ENCODE results near the gene CYP2U1.

DNA sequence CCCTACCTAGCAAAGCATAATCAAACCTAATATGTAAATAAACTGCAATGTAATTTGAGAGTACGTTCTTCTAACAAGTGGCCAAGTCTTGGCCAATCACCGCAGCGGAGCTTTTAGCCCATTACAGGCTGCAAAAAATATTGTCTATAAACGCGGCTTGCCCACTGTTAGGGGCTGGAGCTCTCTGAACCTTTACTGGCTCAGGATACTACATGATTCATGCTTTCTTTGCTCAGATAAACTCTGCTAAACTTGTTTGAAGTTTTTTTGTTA lies 57.4 kb downstream of the CYP2U1 start:
- TF ChIP-seq POLR2A (IDR thresholded peaks at IDR 0.05; ENCODE audit: extremely low read depth, insufficient read length) (no peak), MYC (IDR thresholded peaks at IDR 0.05; ENCODE audit: low read depth, low read length) (no peak)
- TF ChIP-seq, protein P1, sequence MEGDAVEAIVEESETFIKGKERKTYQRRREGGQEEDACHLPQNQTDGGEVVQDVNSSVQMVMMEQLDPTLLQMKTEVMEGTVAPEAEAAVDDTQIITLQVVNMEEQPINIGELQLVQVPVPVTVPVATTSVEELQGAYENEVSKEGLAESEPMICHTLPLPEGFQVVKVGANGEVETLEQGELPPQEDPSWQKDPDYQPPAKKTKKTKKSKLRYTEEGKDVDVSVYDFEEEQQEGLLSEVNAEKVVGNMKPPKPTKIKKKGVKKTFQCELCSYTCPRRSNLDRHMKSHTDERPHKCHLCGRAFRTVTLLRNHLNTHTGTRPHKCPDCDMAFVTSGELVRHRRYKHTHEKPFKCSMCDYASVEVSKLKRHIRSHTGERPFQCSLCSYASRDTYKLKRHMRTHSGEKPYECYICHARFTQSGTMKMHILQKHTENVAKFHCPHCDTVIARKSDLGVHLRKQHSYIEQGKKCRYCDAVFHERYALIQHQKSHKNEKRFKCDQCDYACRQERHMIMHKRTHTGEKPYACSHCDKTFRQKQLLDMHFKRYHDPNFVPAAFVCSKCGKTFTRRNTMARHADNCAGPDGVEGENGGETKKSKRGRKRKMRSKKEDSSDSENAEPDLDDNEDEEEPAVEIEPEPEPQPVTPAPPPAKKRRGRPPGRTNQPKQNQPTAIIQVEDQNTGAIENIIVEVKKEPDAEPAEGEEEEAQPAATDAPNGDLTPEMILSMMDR (IDR thresholded peaks at IDR 0.05; ENCODE audit: low read depth, low read length), result no peak
- TF ChIP-seq, protein P2, sequence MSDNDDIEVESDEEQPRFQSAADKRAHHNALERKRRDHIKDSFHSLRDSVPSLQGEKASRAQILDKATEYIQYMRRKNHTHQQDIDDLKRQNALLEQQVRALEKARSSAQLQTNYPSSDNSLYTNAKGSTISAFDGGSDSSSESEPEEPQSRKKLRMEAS (IDR thresholded peaks at IDR 0.05; ENCODE audit: low read depth, low read length), result no peak
